ENCODE data around the gene ADRA2C. TPM values are rescaled to one million over a fixed set of nuclear protein-coding genes. Genes with fewer than 3 reads are reported as not detected.

The ADRA2C gene
- total and polyA plus RNA-seq, 10 donors: 9.4 to 42.1 (median 29.1) TPM

DNA sequence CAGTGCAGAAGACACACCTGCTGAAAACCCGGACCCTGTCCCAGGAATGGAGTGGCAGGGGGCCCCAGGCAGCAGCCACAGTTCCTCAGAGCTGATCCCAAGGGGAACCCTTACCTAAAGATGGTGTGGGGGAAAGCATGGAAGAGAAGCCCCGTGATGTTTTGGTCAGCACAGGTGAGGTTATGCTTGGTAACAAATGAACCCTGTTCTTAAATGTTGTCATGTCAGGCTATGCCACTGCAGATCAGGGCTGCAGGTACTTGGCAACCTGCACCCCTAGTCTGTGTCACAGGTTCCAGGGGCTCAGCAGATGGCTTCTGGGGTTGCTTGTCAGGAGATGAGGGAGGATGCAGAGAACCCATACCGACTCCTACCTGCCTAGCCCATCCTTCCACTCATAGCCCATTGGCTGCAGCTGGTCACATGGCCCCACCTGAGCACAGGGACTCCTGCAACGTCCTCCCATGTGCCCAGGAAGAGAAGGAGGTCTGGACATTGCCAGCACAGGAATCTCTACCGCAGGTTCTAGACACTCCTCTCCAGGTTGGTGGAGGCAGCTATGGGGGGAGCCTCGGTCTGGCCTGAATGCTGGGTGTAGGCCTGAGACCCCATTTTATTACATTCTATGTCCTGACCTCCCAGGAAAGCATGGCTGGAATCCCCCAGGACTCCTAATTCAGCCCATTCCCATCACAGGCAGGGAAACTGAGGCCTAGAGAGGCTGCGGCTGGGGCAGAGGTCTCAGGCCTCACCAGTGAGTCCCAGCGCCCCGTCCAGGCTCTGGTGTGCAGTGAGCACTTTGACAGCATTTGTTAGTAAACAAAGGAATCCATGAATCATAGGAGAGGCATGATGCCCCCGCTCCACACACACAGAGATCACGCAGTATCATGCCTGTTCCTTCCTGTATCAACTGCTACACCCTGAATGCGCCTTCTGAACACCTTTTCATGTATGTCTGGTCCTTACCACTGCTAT lies 51.1 kb downstream of the ADRA2C start:
- Histone ChIP-seq H3K27me3 (replicated peaks in 1 of 7) (peaks cover 0 to 30% (median 0%) of the 10 kb centered on the region in 7 donors), H3K27ac (no peak overlapping the region), H3K36me3 (no peaks in the 10 kb centered on the region), H3K4me3 (no peak overlapping the region), H3K9me3 (peaks cover 0 to 6% (median 0%) of the 10 kb centered on the region in 8 donors), H3K4me1 (no peaks in the 10 kb centered on the region)
- no peak for TF ChIP-seq POLR2AphosphoS5 (IDR thresholded peaks at IDR 0.05)
- TF ChIP-seq, protein P1, sequence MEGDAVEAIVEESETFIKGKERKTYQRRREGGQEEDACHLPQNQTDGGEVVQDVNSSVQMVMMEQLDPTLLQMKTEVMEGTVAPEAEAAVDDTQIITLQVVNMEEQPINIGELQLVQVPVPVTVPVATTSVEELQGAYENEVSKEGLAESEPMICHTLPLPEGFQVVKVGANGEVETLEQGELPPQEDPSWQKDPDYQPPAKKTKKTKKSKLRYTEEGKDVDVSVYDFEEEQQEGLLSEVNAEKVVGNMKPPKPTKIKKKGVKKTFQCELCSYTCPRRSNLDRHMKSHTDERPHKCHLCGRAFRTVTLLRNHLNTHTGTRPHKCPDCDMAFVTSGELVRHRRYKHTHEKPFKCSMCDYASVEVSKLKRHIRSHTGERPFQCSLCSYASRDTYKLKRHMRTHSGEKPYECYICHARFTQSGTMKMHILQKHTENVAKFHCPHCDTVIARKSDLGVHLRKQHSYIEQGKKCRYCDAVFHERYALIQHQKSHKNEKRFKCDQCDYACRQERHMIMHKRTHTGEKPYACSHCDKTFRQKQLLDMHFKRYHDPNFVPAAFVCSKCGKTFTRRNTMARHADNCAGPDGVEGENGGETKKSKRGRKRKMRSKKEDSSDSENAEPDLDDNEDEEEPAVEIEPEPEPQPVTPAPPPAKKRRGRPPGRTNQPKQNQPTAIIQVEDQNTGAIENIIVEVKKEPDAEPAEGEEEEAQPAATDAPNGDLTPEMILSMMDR (IDR thresholded peaks at IDR 0.05 in 8 of 11, conservative IDR thresholded peaks at IDR 0.05 in 3 of 11): no peak
- TF ChIP-seq POLR2A (IDR thresholded peaks at IDR 0.05): no peak
- no peak for DNase-seq
- intact Hi-C loops (cut with DNase I; ENCODE audit: low total_unique reads): no loop called here
- 77 to 87% (median 79%) methylated on average over 10 to 12 of the region's 12 CpGs for WGBS, 5 donors

Other genes starting within 250 kb of the ADRA2C start
- 100 to 1,000 TPM in 6 of 7 donors, 10 to 100 TPM in 1; 89.0 to 131 (median 116) TPM for gene LRPAP1, start 234.0 kb upstream of the ADRA2C start, total RNA-seq
- gene LRPAP1, start 234.0 kb upstream of the ADRA2C start, polyA plus RNA-seq: 10 to 100 TPM; 28.1 to 47.4 (median 37.5) TPM

Measured in spleen (tissue), 11 donors.